Colonic mucosa (tissue), 4 donors: ENCODE results near the gene WASL. TPM values are rescaled to one million over a fixed set of nuclear protein-coding genes. Genes with fewer than 3 reads are reported as not detected.
"Not testable (repeated sequence)": the region's sequence is repeated elsewhere in the genome, so short reads cannot be mapped to it uniquely, and the experiment has no call there.

Source experiments
- DNase-seq: peaks from one replicate; pipeline ENCODE4 v3.0.0-alpha.2; 2020
- H3K27ac ChIP-seq: fragments of 200-600 bp; one replicate; pipeline ENCODE4 v1.8.0; 2021
- H3K27me3 ChIP-seq: fragments of 200-600 bp; one replicate; pipeline ENCODE4 v1.8.0; 2021
- H3K36me3 ChIP-seq: fragments of 200-600 bp; one replicate; pipeline ENCODE4 v1.8.0; 2021
- H3K4me1 ChIP-seq: fragments of 200-600 bp; one replicate; pipeline ENCODE4 v1.8.0; 2021; ENCODE audit warnings: mild to moderate bottlenecking
- H3K4me3 ChIP-seq: fragments of 200-600 bp; one replicate; pipeline ENCODE4 v1.8.0; 2021
- H3K9ac ChIP-seq, 2 donors: one replicate each; pipeline ENCODE4 v1.7.0; 2013; ENCODE audit warnings: control low read depth in 2 of 2, low read depth in 2 of 2, low read length in 2 of 2
- H3K9me3 ChIP-seq: fragments of 200-600 bp; one replicate; pipeline ENCODE4 v1.8.0; 2021
- intact Hi-C: fragments of 100-400 bp; cut with DNase I; formaldehyde crosslinking; loops from one replicate; pipeline ENCODE4 v1.14.1; 2022
- total RNA-seq, 2 donors: library from RNA; stranded (reverse); fragmentation: NEBNext Ultra II Directional in 1 of 2; extraction: Animal tissue kit (Norgen Biotek cat#: 25700) in 1 of 2; gene quantifications; one replicate each; pipeline ENCODE4 v1.2.1, GENCODE V29; 2021
- TF ChIP-seq, protein P1 (sequence below): fragments of 200-600 bp; IDR thresholded peaks from one replicate; pipeline ENCODE4 v1.8.0; 2022; ENCODE audit warnings: antibody characterized with exemption, mild to moderate bottlenecking
- donor health status: healthy.
- donor health status: DM: no; HTN: no; CAD: no.
- donor health status: DM: no; HTN: no; CAD: no.

WASL gene
- total RNA-seq, result 100 to 1,000 TPM in 1 of 2 donors, 10 to 100 TPM in 1; 54.9 to 126 TPM

DNA sequence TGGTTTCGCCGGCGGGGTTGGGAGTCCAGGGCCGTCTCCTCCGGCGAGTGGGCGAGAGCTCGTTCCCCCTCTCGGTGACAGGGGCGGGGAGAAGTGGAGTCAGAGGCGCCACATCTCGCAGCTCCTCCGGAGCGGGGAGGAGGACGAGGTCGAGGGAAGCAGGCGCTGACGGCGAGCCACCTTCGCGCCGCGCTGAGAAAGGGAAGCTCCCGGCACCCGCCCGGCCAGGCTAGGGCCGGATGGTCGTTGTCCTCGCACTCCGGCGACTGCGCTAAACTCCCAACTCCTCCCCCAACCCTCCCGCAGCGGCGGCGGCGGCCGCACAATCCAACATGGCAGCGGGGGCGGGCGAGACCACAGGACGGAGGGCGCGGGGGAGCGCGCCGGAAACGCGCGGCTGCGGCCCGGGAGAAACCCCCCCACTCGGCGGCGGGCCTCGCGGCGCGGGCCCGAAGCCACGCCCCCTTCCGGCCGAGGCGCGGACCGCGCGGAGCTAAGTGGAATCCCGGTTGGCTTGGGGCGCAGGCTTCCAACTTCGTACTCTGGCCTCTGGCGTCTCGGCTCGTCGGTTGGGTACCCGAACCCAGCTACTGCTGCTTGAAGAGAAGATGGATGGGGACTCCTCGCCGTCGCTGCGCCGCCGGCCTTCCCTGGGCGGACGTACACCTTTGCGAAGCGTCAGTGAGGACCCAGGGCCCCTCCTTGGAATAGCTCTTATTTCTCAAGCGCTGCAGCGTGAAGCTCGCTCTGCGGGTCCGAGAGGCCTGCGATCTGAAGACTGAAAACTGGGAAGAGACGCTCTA, at the start of gene WASL:
WASL (minus strand) TSS at position 270 of the 803 bp plus-strand sequence; CDS start at position 1, 269 bp downstream.
- Histone ChIP-seq H3K36me3 (no peaks in the 10 kb centered on the region), H3K9me3 (no peaks in the 10 kb centered on the region), H3K27ac (peak within 1 kb of the TSS; percentile 100), H3K4me1 (no peaks in the 10 kb centered on the region), H3K27me3 (no peaks in the 10 kb centered on the region), H3K4me3 (peak within 1 kb of the TSS; percentile 85), H3K9ac (peak within 1 kb of the TSS; percentile 97 to 99)
- intact Hi-C loops, result loop anchor here (2.0 kb wide), 1 partner anchor 48 kb away; no protein-coding TSS in a partner anchor
- DNase-seq, result peak; percentile 91
- TF ChIP-seq, protein P1, sequence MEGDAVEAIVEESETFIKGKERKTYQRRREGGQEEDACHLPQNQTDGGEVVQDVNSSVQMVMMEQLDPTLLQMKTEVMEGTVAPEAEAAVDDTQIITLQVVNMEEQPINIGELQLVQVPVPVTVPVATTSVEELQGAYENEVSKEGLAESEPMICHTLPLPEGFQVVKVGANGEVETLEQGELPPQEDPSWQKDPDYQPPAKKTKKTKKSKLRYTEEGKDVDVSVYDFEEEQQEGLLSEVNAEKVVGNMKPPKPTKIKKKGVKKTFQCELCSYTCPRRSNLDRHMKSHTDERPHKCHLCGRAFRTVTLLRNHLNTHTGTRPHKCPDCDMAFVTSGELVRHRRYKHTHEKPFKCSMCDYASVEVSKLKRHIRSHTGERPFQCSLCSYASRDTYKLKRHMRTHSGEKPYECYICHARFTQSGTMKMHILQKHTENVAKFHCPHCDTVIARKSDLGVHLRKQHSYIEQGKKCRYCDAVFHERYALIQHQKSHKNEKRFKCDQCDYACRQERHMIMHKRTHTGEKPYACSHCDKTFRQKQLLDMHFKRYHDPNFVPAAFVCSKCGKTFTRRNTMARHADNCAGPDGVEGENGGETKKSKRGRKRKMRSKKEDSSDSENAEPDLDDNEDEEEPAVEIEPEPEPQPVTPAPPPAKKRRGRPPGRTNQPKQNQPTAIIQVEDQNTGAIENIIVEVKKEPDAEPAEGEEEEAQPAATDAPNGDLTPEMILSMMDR, result no peak

DNA sequence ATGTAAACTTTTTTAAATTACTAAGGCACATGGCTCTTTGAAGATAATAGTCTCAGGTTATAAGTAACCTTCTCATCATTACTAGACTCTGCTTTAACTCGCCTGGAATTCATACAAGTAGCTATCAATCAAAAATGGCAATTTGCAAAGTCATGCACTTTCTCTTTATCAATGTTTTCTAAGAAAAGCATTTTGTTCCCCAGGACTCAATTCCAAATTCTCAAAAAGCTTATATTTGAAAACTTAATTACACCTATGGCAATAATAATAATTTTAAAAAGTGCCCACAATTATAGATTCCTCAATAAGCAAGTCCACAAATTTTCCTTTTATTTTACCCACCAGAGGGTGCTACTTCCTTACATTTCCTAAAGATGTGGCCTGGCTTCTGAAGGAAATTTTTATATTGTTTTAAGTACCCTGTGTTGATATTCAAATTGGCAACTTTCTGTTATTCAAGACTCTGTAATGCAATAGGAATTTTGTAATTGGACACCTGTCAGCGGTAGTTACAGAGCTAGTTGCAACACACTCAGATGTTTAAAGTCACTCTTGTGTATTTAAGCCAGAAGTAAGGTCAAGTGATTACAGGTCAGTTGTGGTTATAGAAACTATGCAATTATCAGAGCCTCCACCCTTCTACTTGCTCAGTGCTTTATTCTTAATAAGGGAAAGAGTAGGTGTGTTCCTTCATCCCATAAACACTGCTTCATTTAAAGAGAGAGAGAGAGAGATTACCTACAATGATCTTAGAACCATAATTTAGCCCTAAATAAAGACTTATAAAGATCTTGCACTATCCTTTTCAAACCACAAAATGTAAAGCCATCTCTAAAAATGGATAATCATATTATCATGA, 49.1 kb upstream of the WASL start:
- intact Hi-C loops, result loop anchor here (5.0 to 10.0 kb wide), 2 partner anchors 93 to 116 kb away; no protein-coding TSS in a partner anchor

DNA sequence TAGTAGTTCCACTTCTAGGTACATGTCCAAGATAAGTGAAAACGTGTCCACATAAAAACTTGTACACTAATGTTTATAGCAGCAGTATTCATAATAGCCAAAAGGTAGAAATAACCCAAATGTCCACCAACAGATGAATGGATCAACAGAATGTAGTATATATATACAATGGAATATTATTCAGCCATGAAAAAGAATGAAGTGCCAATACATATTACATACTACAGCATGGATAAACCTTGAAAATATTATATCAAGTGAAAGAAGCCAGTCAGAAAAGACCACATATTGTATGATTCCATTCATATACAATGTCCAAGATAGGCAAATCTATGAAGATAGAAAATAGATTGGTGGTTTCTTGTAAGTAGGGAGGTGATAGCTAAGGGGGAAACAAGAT, 47.8 kb upstream of the WASL start:
- peaks cover 4% of the 10 kb centered on the region for H3K4me1 ChIP-seq
- H3K9ac ChIP-seq, result no peak overlapping the region
- no peaks in the 10 kb centered on the region for H3K36me3 ChIP-seq
- intact Hi-C loops, result loop anchor here (5.0 to 10.0 kb wide), 2 partner anchors 92 to 114 kb away; no protein-coding TSS in a partner anchor
- H3K4me3 ChIP-seq, result no peak overlapping the region
- TF ChIP-seq, protein P1, result no peak
- no peak for DNase-seq
- no peaks in the 10 kb centered on the region for H3K9me3 ChIP-seq
- no peaks in the 10 kb centered on the region for H3K27me3 ChIP-seq
- peak overlapping the region; percentile 74 for H3K27ac ChIP-seq

More for the DNA sequence above, 49.1 kb upstream of the WASL start:
- H3K4me3 ChIP-seq, result no peak overlapping the region
- TF ChIP-seq, protein P1, result peak; percentile 52
- H3K27me3 ChIP-seq, result no peaks in the 10 kb centered on the region
- peak overlapping the region; percentile 56 for H3K27ac ChIP-seq
- no peaks in the 10 kb centered on the region for H3K36me3 ChIP-seq
- H3K9ac ChIP-seq, result peak overlapping the region in 1 of 2 donors; percentile 6
- H3K4me1 ChIP-seq, result peaks cover 4% of the 10 kb centered on the region
- no peak for DNase-seq
- no peaks in the 10 kb centered on the region for H3K9me3 ChIP-seq

DNA sequence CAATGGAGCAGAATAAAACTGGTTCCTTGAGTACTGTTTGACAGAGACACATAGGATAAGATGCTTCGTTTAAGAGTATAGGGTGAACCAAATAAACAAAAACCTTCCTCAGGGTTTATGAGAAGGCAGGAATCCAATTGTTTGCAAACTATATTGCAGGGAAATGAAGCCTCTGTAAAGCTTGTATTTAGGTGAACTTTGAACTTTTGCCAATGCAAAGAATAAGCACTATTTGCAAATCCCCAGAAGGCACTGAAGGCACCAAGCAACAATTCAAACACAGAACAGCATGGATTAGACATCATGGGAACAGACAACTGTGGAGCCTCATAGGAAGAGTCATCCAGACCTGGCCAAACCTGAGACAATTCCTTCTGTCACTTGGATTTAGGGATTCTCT, 47.1 kb upstream of the WASL start:
- no peaks in the 10 kb centered on the region for H3K27me3 ChIP-seq
- no peaks in the 10 kb centered on the region for H3K36me3 ChIP-seq
- TF ChIP-seq, protein P1, result no peak
- H3K9ac ChIP-seq, result no peak overlapping the region
- H3K9me3 ChIP-seq, result no peaks in the 10 kb centered on the region
- H3K27ac ChIP-seq, result peak overlapping the region; percentile 74
- peaks cover 4% of the 10 kb centered on the region for H3K4me1 ChIP-seq
- H3K4me3 ChIP-seq, result no peak overlapping the region
- no peak for DNase-seq
- intact Hi-C loops, result loop anchor here (5.0 to 10.0 kb wide), 2 partner anchors 91 to 114 kb away; no protein-coding TSS in a partner anchor

DNA sequence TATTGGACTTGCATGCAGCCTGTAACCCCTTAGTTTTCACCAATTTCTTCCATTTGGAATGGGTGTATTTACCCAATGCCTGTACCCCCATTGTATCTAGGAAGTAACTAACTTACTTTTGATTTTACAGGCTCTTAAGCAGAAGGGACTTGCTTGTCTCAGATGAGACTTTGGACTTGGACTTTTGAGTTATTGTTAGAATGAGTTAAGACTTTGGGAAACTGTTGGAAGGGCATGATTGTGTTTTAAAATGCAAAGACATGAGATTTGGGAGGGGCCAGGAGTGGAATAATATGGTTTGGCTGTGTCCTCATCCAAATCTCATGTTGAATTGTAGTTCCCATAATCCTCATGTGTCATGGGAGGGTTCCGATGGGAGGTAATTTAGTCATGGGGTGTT, 46.3 kb upstream of the WASL start:
- H3K9me3 ChIP-seq, H3K9ac ChIP-seq, DNase-seq, H3K4me1 ChIP-seq, H3K36me3 ChIP-seq, H3K27me3 ChIP-seq, H3K4me3 ChIP-seq: not testable (repeated sequence)
- H3K27ac ChIP-seq, result peak overlapping the region; percentile 74
- intact Hi-C loops, result loop anchor here (5.0 to 10.0 kb wide), 2 partner anchors 90 to 113 kb away; no protein-coding TSS in a partner anchor
